ENCODE measurements around the gene CATSPER3.

- TF ChIP-seq CTCF (IDR thresholded peaks at IDR 0.05) (no peak), MAX (CRISPR knock-in tag; IDR thresholded peaks at IDR 0.05) (no peak), CBFB (CRISPR knock-in tag; IDR thresholded peaks at IDR 0.05; ENCODE audit: low read depth) (no peak), IRF1 (CRISPR knock-in tag; IDR thresholded peaks at IDR 0.05) (no peak), TCF7 (CRISPR knock-in tag; IDR thresholded peaks at IDR 0.05; ENCODE audit: low read depth) (no peak)
These were observed 77.8 kb downstream of the CATSPER3 start for GRCh38 chr5:135045488-135045887.

Measured in WTC11 (cell line).